HG02970 (cell line): ENCODE results near the gene HSD17B2.

Experiments
- ATAC-seq: cut with Tn5 transposase; IDR thresholded peaks from one replicate; pipeline ENCODE4 v1.9.1; 2021; ENCODE audit warnings: mild to moderate bottlenecking, moderate library complexity, moderate number of reproducible peaks; ENCODE audit not compliant: unreplicated experiment, low FRiP score

Gene HSD17B2

GRCh38 chr16:82017911-82018568 is 17.0 kb upstream of the HSD17B2 start:
- ATAC-seq: no peak

GRCh38 chr16:82019535-82019934 is 15.5 kb upstream of the HSD17B2 start:
- no peak for ATAC-seq

DNA sequence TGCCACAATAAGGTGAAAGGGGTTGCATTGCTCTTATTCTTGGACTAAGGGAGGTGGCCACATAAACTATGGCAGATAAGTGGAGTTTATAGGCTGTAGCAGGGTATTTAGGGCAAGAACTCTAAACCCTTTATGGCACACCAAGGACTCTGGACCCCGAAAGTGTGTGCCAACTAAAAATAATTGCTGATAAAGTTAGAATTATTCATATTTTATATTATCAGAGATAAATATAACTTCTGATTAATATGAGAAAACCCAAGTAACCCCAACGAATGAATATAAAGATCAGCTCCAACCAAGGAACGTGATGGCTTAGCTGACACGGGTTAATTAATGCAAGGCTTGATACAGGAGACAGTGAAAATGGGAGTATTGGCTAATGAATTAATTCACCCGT is 15.0 kb upstream of the HSD17B2 start:
- no peak for ATAC-seq

DNA sequence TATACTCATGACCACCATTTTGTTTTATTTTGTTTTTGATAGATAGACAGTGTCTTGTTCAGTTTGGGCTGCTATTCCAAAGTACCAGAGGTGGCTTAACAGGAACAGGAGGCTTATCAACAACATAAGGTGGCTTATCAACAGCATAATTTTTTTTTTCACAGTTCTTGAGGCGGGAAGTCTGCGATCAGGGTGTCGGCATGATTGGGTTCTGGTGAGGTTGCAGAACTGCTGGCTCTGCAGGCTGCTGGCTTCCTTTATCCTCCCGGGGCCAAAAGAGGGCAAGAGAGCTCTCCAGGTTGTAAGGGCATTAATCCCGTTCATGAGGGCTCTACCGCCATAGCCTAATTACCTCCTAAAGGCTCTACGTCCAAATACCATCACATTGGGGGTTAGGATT is 11.8 kb upstream of the HSD17B2 start:
- ATAC-seq: no peak

DNA sequence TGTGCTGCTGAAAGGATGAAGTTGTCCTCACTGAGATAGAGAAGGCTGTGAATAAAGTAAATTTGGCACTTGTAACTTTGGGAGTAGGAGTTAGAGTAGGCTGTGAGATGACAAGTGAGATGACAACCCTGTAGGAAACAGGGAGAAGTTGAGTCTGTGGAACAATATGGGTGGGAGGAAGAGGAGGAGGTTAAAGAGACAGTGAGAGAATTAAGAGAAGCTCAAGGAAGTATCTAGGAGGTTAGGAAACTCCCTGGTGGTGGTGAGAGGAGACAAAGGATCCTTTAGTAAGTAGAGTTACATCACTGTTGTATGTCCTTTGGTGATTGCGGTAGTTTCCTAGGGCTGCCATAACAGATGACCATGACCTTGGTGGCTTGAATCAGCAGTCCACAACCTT is 10.7 kb upstream of the HSD17B2 start:
- no peak for ATAC-seq

- no peak for ATAC-seq
These were observed 10.2 kb upstream of the HSD17B2 start for GRCh38 chr16:82024883-82025282.

- no peak for ATAC-seq
These were observed 7.4 kb upstream of the HSD17B2 start for GRCh38 chr16:82027629-82028064.

DNA sequence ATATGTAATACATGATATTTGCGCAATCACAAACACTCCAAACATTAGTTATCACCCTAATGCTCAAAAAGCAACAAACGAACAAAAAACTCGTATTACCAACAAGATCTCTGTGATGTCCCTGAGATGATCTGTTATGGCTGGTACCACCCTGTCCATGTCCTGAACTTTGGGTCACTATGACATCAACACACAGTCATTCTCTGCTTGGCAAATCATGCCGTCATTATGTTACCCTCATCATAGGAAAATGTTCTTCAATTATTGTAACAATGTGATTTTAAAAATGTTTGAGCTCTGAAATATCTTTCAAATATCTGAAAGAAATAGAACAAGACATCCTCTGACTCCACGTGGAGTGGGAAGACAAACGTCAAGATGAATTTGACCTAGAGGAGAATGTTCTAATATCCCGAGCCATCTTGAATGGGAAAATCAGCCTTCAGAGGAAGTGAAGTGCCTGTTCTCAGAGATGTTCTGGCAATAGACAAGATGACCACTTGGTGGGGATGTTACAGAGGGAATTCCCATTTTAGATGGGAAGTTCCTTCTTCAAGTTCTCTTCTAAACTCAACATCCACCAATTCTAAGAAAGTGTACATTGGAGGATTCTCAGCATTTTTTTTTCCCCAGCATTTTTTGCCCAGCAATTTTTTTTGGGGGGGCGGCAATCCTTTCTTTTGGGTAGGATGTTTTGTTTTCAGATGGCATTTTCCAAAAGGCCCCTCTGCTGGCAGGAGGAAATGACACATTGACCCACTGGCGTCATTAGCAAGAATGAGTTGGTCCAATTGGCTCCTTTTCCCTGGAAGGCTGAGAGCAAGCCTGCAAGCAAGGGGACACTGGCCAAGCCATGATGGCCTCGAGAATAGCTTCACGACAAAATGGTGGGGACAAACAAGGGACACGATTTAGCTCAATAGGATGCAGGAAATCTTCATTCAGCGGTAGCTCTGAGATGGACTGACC is 3.7 kb upstream of the HSD17B2 start:
- ATAC-seq: no peak

DNA sequence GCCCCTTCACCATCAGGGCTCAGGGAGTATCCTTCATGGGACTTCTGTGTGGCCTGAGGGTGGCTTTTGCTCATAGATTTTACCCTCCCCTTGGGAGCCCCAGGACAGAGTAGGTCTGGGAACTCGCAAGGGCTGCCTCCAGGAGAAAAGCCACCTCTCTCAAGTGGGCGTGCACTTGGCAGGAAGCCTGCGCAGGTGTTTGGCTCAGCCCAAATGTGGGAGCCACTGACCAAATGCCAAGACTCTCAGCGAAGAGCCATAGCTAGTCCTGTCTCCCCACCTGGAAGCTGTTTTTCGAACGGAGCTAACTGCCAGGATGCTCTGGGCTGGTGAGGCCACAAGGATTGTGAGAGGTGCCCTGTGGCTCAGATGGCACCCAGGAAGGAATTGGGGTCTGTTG is 2.0 kb upstream of the HSD17B2 start:
- ATAC-seq: no peak

DNA sequence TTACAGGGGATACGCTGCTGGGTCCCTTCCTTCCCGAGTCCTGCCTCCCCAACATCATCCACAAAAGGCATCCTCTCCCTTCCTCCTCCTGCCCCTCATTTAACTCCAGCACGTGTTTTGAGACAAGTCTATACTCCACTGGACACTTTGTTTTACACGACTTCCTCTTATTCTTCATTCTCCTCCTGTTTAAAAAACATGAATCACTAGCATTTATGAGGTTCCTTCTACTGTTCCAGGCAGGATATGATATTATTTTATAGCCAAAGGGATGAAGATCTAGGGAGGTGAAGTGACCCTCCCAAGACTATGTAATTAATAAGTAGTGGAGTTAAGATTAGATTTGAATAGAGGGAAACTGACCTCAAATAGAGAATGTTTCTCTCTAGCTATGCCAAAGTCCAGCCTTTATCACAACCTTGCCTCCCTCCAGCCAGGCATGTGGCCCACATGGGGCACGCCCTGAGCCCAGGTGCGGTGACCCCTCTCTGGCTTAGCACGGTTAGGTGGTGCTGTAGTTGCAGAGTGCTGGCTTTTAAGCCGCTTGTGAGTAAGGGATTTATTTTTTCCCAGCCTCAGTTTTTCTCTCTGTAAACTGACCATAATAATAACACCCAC is 1.3 kb upstream of the HSD17B2 start:
- ATAC-seq: no peak

DNA sequence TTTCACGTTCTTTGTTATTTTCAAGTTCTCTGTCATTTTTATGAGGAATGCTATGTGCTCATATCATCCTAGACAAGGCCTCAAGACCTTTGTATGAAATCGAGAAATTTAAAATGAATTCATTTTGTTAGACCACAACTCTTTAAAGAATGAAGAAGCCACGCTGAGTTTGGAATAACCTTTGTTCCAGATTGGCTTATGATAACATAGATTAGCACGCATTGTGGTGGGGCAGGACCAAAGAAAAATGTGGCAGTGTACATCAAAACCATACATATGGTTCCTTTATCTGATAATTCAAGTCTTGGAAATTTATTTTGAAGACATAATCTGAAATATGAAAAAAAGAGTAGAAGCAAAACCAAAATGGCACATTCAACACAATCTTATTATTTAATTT is 2.2 kb downstream of the HSD17B2 start:
- no peak for ATAC-seq

GRCh38 chr16:82037666-82038065 is 2.6 kb downstream of the HSD17B2 start:
- ATAC-seq: no peak

DNA sequence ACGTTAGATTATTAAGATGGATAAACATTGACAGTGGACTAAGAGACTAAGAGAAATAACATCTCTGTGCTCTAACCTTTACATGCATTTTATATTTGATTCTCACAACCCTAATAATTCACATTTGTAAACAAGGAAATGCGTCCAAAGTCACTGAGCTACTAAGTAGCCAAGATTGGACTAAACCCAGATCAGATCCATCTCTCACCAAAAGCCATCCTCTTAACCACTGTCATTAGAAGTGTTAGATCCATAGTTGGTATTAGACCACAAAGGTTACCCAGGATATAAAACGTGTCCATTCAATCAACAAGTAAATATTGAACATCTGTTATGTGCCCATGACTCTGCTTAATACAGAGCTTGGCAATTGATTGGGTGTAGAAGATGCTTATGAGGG is 5.2 kb downstream of the HSD17B2 start:
- no peak for ATAC-seq

- no peak for ATAC-seq
These were observed 6.5 kb downstream of the HSD17B2 start for GRCh38 chr16:82041542-82041941.

- ATAC-seq: no peak
These were observed 7.1 kb downstream of the HSD17B2 start for GRCh38 chr16:82042144-82042543.

DNA sequence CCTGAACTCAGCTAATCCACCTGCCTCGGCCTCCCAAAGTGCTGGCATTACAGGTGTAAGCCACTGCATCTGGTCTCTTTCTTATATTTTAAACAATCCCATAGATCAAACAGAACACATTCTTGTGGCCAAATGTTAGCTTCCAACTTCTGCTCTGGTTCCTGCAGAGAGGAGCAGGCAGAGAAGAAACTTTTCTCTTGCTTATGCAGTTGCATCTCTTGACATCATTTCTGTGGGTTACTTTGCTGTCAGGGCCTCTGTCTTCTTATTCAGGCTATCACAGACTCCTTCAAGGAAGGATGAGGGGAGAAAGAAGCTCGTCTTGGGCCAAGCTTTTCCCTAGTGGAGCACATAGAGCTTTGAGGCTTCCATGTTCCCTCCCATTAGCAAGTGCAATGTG is 7.8 kb downstream of the HSD17B2 start:
- ATAC-seq: no peak

- ATAC-seq: no peak
These were observed 8.9 kb downstream of the HSD17B2 start for GRCh38 chr16:82043680-82044584.

- no peak for ATAC-seq
These were observed 9.5 kb downstream of the HSD17B2 start for GRCh38 chr16:82044585-82044911.

GRCh38 chr16:82045465-82045864 is 10.4 kb downstream of the HSD17B2 start:
- ATAC-seq: no peak

DNA sequence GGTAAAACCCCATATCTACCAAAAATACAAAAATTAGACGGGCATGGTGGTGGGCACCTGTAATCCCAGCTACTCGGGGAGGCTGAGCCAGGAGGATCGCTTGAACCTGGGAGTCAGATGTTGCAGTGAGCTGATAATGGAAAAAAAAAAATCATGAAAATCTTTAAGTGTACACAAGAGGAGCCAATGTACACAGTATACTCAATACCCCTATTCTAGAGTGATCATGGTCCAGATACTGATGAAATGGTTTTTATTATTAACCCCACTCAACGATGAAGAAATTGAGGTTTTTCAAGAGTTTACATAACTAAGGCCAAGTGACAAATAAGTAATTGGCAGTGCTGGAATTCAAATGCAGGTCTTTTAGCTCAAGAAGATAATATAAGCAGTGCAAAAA is 11.5 kb downstream of the HSD17B2 start:
- ATAC-seq: no peak
